Duodenal mucosa (tissue), 2 donors: Measurements from ENCODE around the gene ZNF581.

Source experiments
- H3K27ac ChIP-seq: one replicate; pipeline ENCODE4 v1.7.0; 2013; ENCODE audit warnings: low read depth, low read length
- H3K27me3 ChIP-seq, 2 donors: one replicate each; pipeline ENCODE4 v1.7.0; 2013; ENCODE audit warnings: low read length in 2 of 2, control low read depth in 1 of 2; ENCODE audit not compliant: insufficient read depth in 2 of 2, control insufficient read depth in 1 of 2
- H3K36me3 ChIP-seq, 2 donors: one replicate each; pipeline ENCODE4 v1.7.0; 2013; ENCODE audit warnings: low read length in 2 of 2, control low read depth in 1 of 2; ENCODE audit not compliant: insufficient read depth in 2 of 2, control insufficient read depth in 1 of 2
- H3K4me1 ChIP-seq, 2 donors: one replicate each; pipeline ENCODE4 v1.7.0; 2013; ENCODE audit warnings: low read length in 2 of 2, control low read depth in 1 of 2; ENCODE audit not compliant: insufficient read depth in 2 of 2, control insufficient read depth in 1 of 2
- H3K4me3 ChIP-seq, 2 donors: one replicate each; pipeline ENCODE4 v1.7.0; 2013; ENCODE audit warnings: low read length in 2 of 2, low read depth in 1 of 2
- H3K9ac ChIP-seq, 2 donors: one replicate each; pipeline ENCODE4 v1.7.0; 2013; ENCODE audit warnings: low read length in 2 of 2, low read depth in 1 of 2
- H3K9me3 ChIP-seq, 2 donors: one replicate each; pipeline ENCODE4 v1.7.0; 2013; ENCODE audit warnings: low read length in 2 of 2, control low read depth in 1 of 2; ENCODE audit not compliant: control insufficient read depth in 1 of 2

Gene ZNF581

GRCh38 chr19:55611300-55611982 lies 32.0 kb upstream of the ZNF581 start:
- peaks cover 0 to 23% of the 10 kb centered on the region in 2 donors for H3K36me3 ChIP-seq
- no peak overlapping the region for H3K9ac ChIP-seq
- H3K4me3 ChIP-seq: no peak overlapping the region
- peaks cover 5 to 7% of the 10 kb centered on the region in 2 donors for H3K4me1 ChIP-seq
- H3K27me3 ChIP-seq: no peaks in the 10 kb centered on the region
- H3K27ac ChIP-seq: no peak overlapping the region
- H3K9me3 ChIP-seq: no peaks in the 10 kb centered on the region

GRCh38 chr19:55611983-55612645 lies 31.3 kb upstream of the ZNF581 start:
- Histone ChIP-seq H3K27ac (no peak overlapping the region), H3K27me3 (no peaks in the 10 kb centered on the region), H3K4me1 (peaks cover 0 to under 1% of the 10 kb centered on the region in 2 donors), H3K9ac (no peak overlapping the region), H3K36me3 (peaks cover under 1 to 28% of the 10 kb centered on the region in 2 donors), H3K4me3 (no peak overlapping the region), H3K9me3 (no peaks in the 10 kb centered on the region)

GRCh38 chr19:55613396-55613795 lies 30.1 kb upstream of the ZNF581 start:
- Histone ChIP-seq H3K4me1 (no peaks in the 10 kb centered on the region), H3K9ac (no peak overlapping the region), H3K36me3 (peaks cover 6 to 32% of the 10 kb centered on the region in 2 donors)

GRCh38 chr19:55613930-55614710 lies 29.3 kb upstream of the ZNF581 start:
- Histone ChIP-seq H3K27ac (no peak overlapping the region), H3K9ac (no peak overlapping the region), H3K9me3 (no peaks in the 10 kb centered on the region), H3K4me3 (no peak overlapping the region), H3K27me3 (no peaks in the 10 kb centered on the region), H3K36me3 (peaks cover 6 to 32% of the 10 kb centered on the region in 2 donors), H3K4me1 (no peaks in the 10 kb centered on the region)

More at GRCh38 chr19:55613396-55613795, 30.1 kb upstream of the ZNF581 start:
- Histone ChIP-seq H3K9me3 (no peaks in the 10 kb centered on the region), H3K4me3 (no peak overlapping the region), H3K27ac (no peak overlapping the region), H3K27me3 (no peaks in the 10 kb centered on the region)

GRCh38 chr19:55614711-55615542 lies 28.5 kb upstream of the ZNF581 start:
- Histone ChIP-seq H3K9ac (no peak overlapping the region), H3K4me3 (no peak overlapping the region), H3K27ac (no peak overlapping the region), H3K4me1 (no peaks in the 10 kb centered on the region), H3K27me3 (no peaks in the 10 kb centered on the region), H3K36me3 (peaks cover 6 to 24% of the 10 kb centered on the region in 2 donors), H3K9me3 (no peaks in the 10 kb centered on the region)

GRCh38 chr19:55615543-55616394 lies 27.7 kb upstream of the ZNF581 start:
- Histone ChIP-seq H3K4me3 (no peak overlapping the region), H3K4me1 (no peaks in the 10 kb centered on the region), H3K9ac (no peak overlapping the region), H3K27me3 (no peaks in the 10 kb centered on the region), H3K27ac (no peak overlapping the region), H3K9me3 (no peaks in the 10 kb centered on the region), H3K36me3 (peaks cover 6 to 20% of the 10 kb centered on the region in 2 donors)

- H3K4me3 ChIP-seq: no peak overlapping the region
- no peaks in the 10 kb centered on the region for H3K4me1 ChIP-seq
- H3K27ac ChIP-seq: no peak overlapping the region
- no peak overlapping the region for H3K9ac ChIP-seq
- H3K9me3 ChIP-seq: no peaks in the 10 kb centered on the region
- peaks cover 6 to 26% of the 10 kb centered on the region in 2 donors for H3K36me3 ChIP-seq
- no peaks in the 10 kb centered on the region for H3K27me3 ChIP-seq
Observed at GRCh38 chr19:55616395-55616875, 27.0 kb upstream of the ZNF581 start.

- H3K9me3 ChIP-seq: no peaks in the 10 kb centered on the region
- H3K9ac ChIP-seq: no peak overlapping the region
- H3K27me3 ChIP-seq: no peaks in the 10 kb centered on the region
- peaks cover 6 to 26% of the 10 kb centered on the region in 2 donors for H3K36me3 ChIP-seq
- H3K4me3 ChIP-seq: no peak overlapping the region
- H3K4me1 ChIP-seq: no peaks in the 10 kb centered on the region
- no peak overlapping the region for H3K27ac ChIP-seq
Observed at GRCh38 chr19:55617426-55617825, 26.0 kb upstream of the ZNF581 start.

GRCh38 chr19:55618426-55618825 lies 25.0 kb upstream of the ZNF581 start:
- H3K27ac ChIP-seq: no peak overlapping the region
- H3K27me3 ChIP-seq: no peaks in the 10 kb centered on the region
- no peaks in the 10 kb centered on the region for H3K9me3 ChIP-seq
- no peaks in the 10 kb centered on the region for H3K4me1 ChIP-seq
- no peak overlapping the region for H3K4me3 ChIP-seq
- H3K36me3 ChIP-seq: peaks cover 6 to 26% of the 10 kb centered on the region in 2 donors
- no peak overlapping the region for H3K9ac ChIP-seq
